Forelimb muscle (tissue), 1 donor: ENCODE results near the gene ULBP1. TPM values are rescaled to one million over a fixed set of nuclear protein-coding genes. Genes with fewer than 3 reads are reported as not detected.
"Not testable (repeated sequence)": the region's sequence is repeated elsewhere in the genome, so short reads cannot be mapped to it uniquely, and the experiment has no call there.

Experiments used
- DNase-seq: peaks from one replicate; pipeline ENCODE4 v3.0.0-alpha.2; 2013; ENCODE audit warnings: low read depth
- polyA plus RNA-seq: library from polyadenylated mRNA; unstranded; fragments of 120-200 nt; gene quantifications from one replicate; pipeline ENCODE4 v1.2.1, GENCODE V29; 2013; ENCODE audit not compliant: insufficient read length

ULBP1 gene
- polyA plus RNA-seq = 0.28 TPM

GRCh38 chr6:149963462-149964307 lies at the start of gene ULBP1:
Gene ULBP1, plus strand, starts transcription at chr6:149963943. Its CDS starts 107 bp downstream, at chr6:149964050.
- DNase-seq = peak; percentile 49

GRCh38 chr6:149915970-149916865 lies 47.5 kb upstream of the ULBP1 start:
- no peak for DNase-seq

- no peak for DNase-seq
Observed at GRCh38 chr6:149917679-149918078, 46.1 kb upstream of the ULBP1 start.

- no peak for DNase-seq
Observed at GRCh38 chr6:149918151-149918905, 45.4 kb upstream of the ULBP1 start.

- not testable (repeated sequence) for DNase-seq
Observed at GRCh38 chr6:149919126-149919833, 44.5 kb upstream of the ULBP1 start.

- DNase-seq = no peak
Observed at GRCh38 chr6:149919834-149920225, 43.9 kb upstream of the ULBP1 start.

GRCh38 chr6:149921361-149921760 lies 42.4 kb upstream of the ULBP1 start:
- DNase-seq = no peak

GRCh38 chr6:149922091-149922490 lies 41.7 kb upstream of the ULBP1 start:
- not testable (repeated sequence) for DNase-seq

GRCh38 chr6:149922642-149923326 lies 41.0 kb upstream of the ULBP1 start, which contains the start of gene RAET1G:
Gene RAET1G, minus strand, starts transcription at chr6:149923121. Its CDS starts 111 bp downstream, at chr6:149923010.
- peak; percentile 76 for DNase-seq

- no peak for DNase-seq
Observed at GRCh38 chr6:149923327-149923986, 40.3 kb upstream of the ULBP1 start.

GRCh38 chr6:149924206-149924932 lies 39.4 kb upstream of the ULBP1 start:
- DNase-seq = no peak

- no peak for DNase-seq
Observed at GRCh38 chr6:149924933-149925252, 38.9 kb upstream of the ULBP1 start.

- no peak for DNase-seq
Observed at GRCh38 chr6:149925253-149925973, 38.3 kb upstream of the ULBP1 start.

GRCh38 chr6:149925974-149926777 lies 37.6 kb upstream of the ULBP1 start:
- peak; percentile 36 for DNase-seq

GRCh38 chr6:149927025-149927424 lies 36.7 kb upstream of the ULBP1 start:
- DNase-seq = not testable (repeated sequence)

GRCh38 chr6:149929422-149929821 lies 34.3 kb upstream of the ULBP1 start:
- DNase-seq = no peak

GRCh38 chr6:149931501-149931900 lies 32.2 kb upstream of the ULBP1 start:
- DNase-seq = no peak

- DNase-seq = no peak
Observed at GRCh38 chr6:149933036-149933435, 30.7 kb upstream of the ULBP1 start.
